SK-N-SH treated with all-trans-retinoic acid at 6 μM for 48 hours (cell line): ENCODE results near the gene FAM222B.
"Not testable (repeated sequence)": the region's sequence is repeated elsewhere in the genome, so short reads cannot be mapped to it uniquely, and the experiment has no call there.

Source experiments
- ATAC-seq: fragments of 200-7000 bp; cut with Tn5 transposase; 3 replicates; pipeline ENCODE4 v1.9.1; 2020; ENCODE audit warnings: mild to moderate bottlenecking, moderate library complexity
- ARNTL ChIP-seq: fragments of 450-650 bp; formaldehyde crosslinking; IDR thresholded peaks from 2 replicates; pipeline ENCODE4 v1.5.0; 2020; ENCODE audit warnings: low read depth, mild to moderate bottlenecking, moderate library complexity, borderline replicate concordance
- BACH2 ChIP-seq: fragments of 250-450 bp; sonication (Bioruptor Pico); IDR thresholded peaks from 2 replicates; pipeline ENCODE4 v1.9.0; 2021; ENCODE audit warnings: mild to moderate bottlenecking, borderline replicate concordance
- CSDC2 ChIP-seq: fragments of 250-450 bp; sonication (Bioruptor Pico); IDR thresholded peaks from 2 replicates; pipeline ENCODE4 v1.5.0; 2020; ENCODE audit warnings: mild to moderate bottlenecking, moderate library complexity
- CSRNP3 ChIP-seq: fragments of 250-450 bp; sonication (Bioruptor Pico); IDR thresholded peaks from 2 replicates; pipeline ENCODE4 v1.5.1; 2021; ENCODE audit warnings: mild to moderate bottlenecking, moderate library complexity
- ESRRG ChIP-seq: fragments of 250-450 bp; sonication (Bioruptor Pico); IDR thresholded peaks from 2 replicates; pipeline ENCODE4 v1.6.1; 2021; ENCODE audit warnings: mild to moderate bottlenecking
- GLIS3 ChIP-seq: fragments of 250-450 bp; sonication (Bioruptor Pico); IDR thresholded peaks from 2 replicates; pipeline ENCODE4 v1.5.0; 2020; ENCODE audit warnings: mild to moderate bottlenecking, moderate library complexity
- ISL1 ChIP-seq: fragments of 250-450 bp; sonication (Bioruptor Pico); IDR thresholded peaks from 2 replicates; pipeline ENCODE4 v2.1.2; 2022; ENCODE audit warnings: mild to moderate bottlenecking, moderate library complexity
- OSR1 ChIP-seq: fragments of 250-450 bp; sonication (Bioruptor Pico); IDR thresholded peaks from 2 replicates; pipeline ENCODE4 v1.8.0; 2022; ENCODE audit warnings: moderate library complexity, mild to moderate bottlenecking, inconsistent platforms
- PATZ1 ChIP-seq: fragments of 250-450 bp; sonication (Bioruptor Pico); IDR thresholded peaks from 2 replicates; pipeline ENCODE4 v1.8.0; 2020; ENCODE audit warnings: mild to moderate bottlenecking, moderate library complexity, borderline replicate concordance
- POU6F1 ChIP-seq: fragments of 250-450 bp; sonication (Bioruptor Pico); IDR thresholded peaks from 2 replicates; pipeline ENCODE4 v1.8.0; 2021; ENCODE audit warnings: low read depth, mild to moderate bottlenecking, moderate library complexity, borderline replicate concordance
- PPARA ChIP-seq: fragments of 250-450 bp; sonication (Bioruptor Pico); IDR thresholded peaks from 2 replicates; pipeline ENCODE4 v1.5.0; 2020; ENCODE audit warnings: mild to moderate bottlenecking, borderline replicate concordance
- SNAI2 ChIP-seq: fragments of 250-450 bp; sonication (Bioruptor Pico); IDR thresholded peaks from 2 replicates; pipeline ENCODE4 v1.5.0; 2020; ENCODE audit warnings: mild to moderate bottlenecking, moderate library complexity
- TOX ChIP-seq: fragments of 250-450 bp; sonication (Bioruptor Pico); IDR thresholded peaks from 2 replicates; pipeline ENCODE4 v1.8.0; 2021; ENCODE audit warnings: mild to moderate bottlenecking, moderate library complexity, borderline replicate concordance
- ZFP3 ChIP-seq: fragments of 250-450 bp; sonication (Bioruptor Pico); IDR thresholded peaks from 2 replicates; pipeline ENCODE4 v1.5.0; 2020; ENCODE audit warnings: mild to moderate bottlenecking, moderate library complexity
- ZFP30 ChIP-seq: fragments of 450-650 bp; formaldehyde crosslinking; IDR thresholded peaks from 2 replicates; pipeline ENCODE4 v1.5.0; 2022; ENCODE audit warnings: mild to moderate bottlenecking, moderate library complexity
- ZNF565 ChIP-seq: fragments of 450-650 bp; formaldehyde crosslinking; conservative IDR thresholded peaks from 2 replicates; pipeline ENCODE4 v1.5.0; 2020; ENCODE audit warnings: low read depth, mild to moderate bottlenecking, moderate library complexity
- ZNF70 ChIP-seq: fragments of 450-650 bp; formaldehyde crosslinking; IDR thresholded peaks from 2 replicates; pipeline ENCODE4 v1.5.0; 2020; ENCODE audit warnings: mild to moderate bottlenecking, moderate library complexity
- ZNF8 ChIP-seq: fragments of 450-650 bp; formaldehyde crosslinking; IDR thresholded peaks from 2 replicates; pipeline ENCODE4 v1.5.0; 2020; ENCODE audit warnings: mild to moderate bottlenecking, moderate library complexity
- TF ChIP-seq, protein P1 (sequence below): fragments of 250-450 bp; sonication (Bioruptor Pico); IDR thresholded peaks from 2 replicates; pipeline ENCODE4 v1.5.1; 2020; ENCODE audit warnings: low read depth, mild to moderate bottlenecking, moderate library complexity
- TF ChIP-seq, protein P2 (sequence below): fragments of 250-450 bp; sonication (Bioruptor Pico); IDR thresholded peaks from 2 replicates; pipeline ENCODE4 v1.5.0; 2020; ENCODE audit warnings: mild to moderate bottlenecking, moderate library complexity

The FAM222B gene

DNA sequence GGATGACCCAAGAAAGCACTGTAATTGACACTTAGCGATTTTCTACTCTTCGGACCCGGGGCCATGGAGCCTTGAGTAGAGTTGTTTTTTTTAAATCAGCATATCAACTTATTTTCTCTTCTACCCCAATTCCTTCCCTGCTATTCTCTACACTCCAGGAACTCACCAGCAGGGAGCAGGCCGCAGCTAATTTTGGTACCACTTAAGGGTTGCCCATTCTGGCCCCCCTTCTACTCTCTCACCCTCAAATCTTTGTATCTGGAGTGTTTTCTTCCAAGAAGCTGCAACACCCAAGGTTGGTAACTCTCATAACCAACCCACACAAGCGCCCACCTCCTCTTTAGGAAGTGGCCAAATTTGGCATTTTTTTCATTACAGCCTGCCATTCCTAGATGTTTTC, 6.7 kb upstream of the FAM222B start:
- ATAC-seq = peak; percentile 75
- TF ChIP-seq ZNF70 (no peak), OSR1 (CRISPR knock-in tag) (no peak), CSRNP3 (CRISPR knock-in tag) (no peak), ARNTL (CRISPR knock-in tag) (no peak), ZFP3 (CRISPR knock-in tag) (no peak), ISL1 (CRISPR knock-in tag) (no peak), TOX (CRISPR knock-in tag) (no peak), CSDC2 (no peak), ZNF565 (CRISPR knock-in tag) (no peak), ESRRG (no peak), GLIS3 (CRISPR knock-in tag) (no peak), SNAI2 (no peak), PPARA (no peak), PATZ1 (CRISPR knock-in tag) (no peak), BACH2 (CRISPR knock-in tag) (no peak), ZFP30 (CRISPR knock-in tag) (no peak), ZNF8 (CRISPR knock-in tag) (no peak)
- TF ChIP-seq, protein P1, sequence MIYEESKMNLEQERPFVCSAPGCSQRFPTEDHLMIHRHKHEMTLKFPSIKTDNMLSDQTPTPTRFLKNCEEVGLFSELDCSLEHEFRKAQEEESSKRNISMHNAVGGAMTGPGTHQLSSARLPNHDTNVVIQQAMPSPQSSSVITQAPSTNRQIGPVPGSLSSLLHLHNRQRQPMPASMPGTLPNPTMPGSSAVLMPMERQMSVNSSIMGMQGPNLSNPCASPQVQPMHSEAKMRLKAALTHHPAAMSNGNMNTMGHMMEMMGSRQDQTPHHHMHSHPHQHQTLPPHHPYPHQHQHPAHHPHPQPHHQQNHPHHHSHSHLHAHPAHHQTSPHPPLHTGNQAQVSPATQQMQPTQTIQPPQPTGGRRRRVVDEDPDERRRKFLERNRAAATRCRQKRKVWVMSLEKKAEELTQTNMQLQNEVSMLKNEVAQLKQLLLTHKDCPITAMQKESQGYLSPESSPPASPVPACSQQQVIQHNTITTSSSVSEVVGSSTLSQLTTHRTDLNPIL (CRISPR knock-in tag) = no peak
- TF ChIP-seq, protein P2, sequence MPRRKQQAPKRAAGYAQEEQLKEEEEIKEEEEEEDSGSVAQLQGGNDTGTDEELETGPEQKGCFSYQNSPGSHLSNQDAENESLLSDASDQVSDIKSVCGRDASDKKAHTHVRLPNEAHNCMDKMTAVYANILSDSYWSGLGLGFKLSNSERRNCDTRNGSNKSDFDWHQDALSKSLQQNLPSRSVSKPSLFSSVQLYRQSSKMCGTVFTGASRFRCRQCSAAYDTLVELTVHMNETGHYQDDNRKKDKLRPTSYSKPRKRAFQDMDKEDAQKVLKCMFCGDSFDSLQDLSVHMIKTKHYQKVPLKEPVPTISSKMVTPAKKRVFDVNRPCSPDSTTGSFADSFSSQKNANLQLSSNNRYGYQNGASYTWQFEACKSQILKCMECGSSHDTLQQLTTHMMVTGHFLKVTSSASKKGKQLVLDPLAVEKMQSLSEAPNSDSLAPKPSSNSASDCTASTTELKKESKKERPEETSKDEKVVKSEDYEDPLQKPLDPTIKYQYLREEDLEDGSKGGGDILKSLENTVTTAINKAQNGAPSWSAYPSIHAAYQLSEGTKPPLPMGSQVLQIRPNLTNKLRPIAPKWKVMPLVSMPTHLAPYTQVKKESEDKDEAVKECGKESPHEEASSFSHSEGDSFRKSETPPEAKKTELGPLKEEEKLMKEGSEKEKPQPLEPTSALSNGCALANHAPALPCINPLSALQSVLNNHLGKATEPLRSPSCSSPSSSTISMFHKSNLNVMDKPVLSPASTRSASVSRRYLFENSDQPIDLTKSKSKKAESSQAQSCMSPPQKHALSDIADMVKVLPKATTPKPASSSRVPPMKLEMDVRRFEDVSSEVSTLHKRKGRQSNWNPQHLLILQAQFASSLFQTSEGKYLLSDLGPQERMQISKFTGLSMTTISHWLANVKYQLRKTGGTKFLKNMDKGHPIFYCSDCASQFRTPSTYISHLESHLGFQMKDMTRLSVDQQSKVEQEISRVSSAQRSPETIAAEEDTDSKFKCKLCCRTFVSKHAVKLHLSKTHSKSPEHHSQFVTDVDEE (CRISPR knock-in tag) = no peak

DNA sequence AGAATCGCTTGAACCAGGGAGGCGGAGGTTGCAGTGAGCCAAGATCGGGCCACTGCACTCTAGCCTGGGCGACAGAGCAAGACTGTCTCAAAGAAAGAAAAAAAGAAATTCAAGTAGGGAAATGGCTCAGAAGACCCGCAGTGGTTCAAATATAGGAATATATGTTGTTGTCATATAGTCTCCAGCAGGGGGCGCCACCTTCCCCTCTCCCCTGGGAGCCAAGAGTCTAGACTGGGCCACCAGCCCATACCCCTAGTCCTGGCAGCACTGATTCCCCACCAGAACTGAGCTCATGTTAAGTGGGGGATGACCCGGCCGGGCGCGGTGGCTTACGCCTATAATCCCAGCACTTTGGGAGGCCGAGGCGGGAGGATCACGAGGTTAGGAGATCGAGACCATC, 6.1 kb upstream of the FAM222B start:
- ATAC-seq = peak; percentile 55; the same call in 2 of the 3 replicates

DNA sequence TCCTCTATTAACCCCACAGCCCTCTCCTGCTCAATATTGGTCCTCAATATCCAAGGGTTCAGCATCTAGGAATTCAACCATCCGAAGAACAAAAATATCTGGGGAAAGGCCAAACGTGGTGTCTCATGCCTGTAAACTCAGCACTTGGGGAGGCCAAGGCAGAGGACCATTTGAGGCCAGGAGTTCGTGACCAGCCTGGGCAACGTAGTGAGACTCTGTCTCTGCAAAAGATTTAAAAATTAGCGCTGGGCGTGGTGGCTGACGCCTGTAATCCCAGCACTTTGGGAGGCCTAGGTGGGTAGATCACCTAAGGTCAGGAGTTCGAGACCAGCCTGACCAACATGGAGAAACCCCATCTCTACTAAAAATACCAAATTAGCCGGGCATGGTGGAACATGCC, 4.1 kb upstream of the FAM222B start:
- not testable (repeated sequence) for ATAC-seq

GRCh38 chr17:28846231-28846630, 3.6 kb upstream of the FAM222B start:
- ATAC-seq = no peak
- no peak for TF ChIP-seq ZNF565 (CRISPR knock-in tag)
- no peak for TF ChIP-seq POU6F1 (CRISPR knock-in tag)
- TF ChIP-seq, protein P1 (CRISPR knock-in tag) = no peak
- TF ChIP-seq, all 23 proteins: peak for 0
